GM12878 (cell line): ENCODE measurements around the gene PDZRN3. TPM values are rescaled to one million over a fixed set of nuclear protein-coding genes. Genes with fewer than 3 reads are reported as not detected.

Source experiments
- ATAC-seq: fragments of 200-7000 bp; cut with Tn5 transposase; 3 replicates; pipeline ENCODE4 v1.9.1; 2020; ENCODE audit warnings: mild to moderate bottlenecking, moderate library complexity
- BruUV-seq: library from RNA; stranded (reverse); fragments of 400-500 nt; replicated peaks from 2 replicates; lab custom pipeline; 2021; lab: Mats Ljungman, UMichigan
- CTCF ChIA-PET: fragments of 300-600 bp; sonication (Branson Sonifier 250); formaldehyde crosslinking; extraction: SDS; loops from one replicate; lab custom pipeline; 2021; ENCODE audit warnings: inconsistent platforms; lab: Yijun Ruan, JAX
- POLR2A ChIA-PET: fragments of 350-600 bp; formaldehyde crosslinking; extraction: SDS; loops from one replicate; lab custom pipeline; 2021; ENCODE audit warnings: inconsistent platforms; lab: Charles Lee
- RAD21 ChIA-PET: fragments of 300-600 bp; sonication (Branson Sonifier 250); formaldehyde crosslinking; loops from one replicate; lab custom pipeline; 2023; ENCODE audit warnings: antibody characterized with exemption; ENCODE audit not compliant: unreplicated experiment; lab: Charles Lee
- SMC1A ChIA-PET: fragments of 300-600 bp; sonication (Branson Sonifier 250); formaldehyde crosslinking; loops from one replicate; lab custom pipeline; 2023; ENCODE audit not compliant: unreplicated experiment, uncharacterized antibody; lab: Charles Lee
- DNase-seq: peaks from one replicate; pipeline ENCODE4 v3.0.0-alpha.2; 2011; ENCODE audit warnings: low read depth, low spot score
- FAIRE-seq: peaks from 3 replicates; lab custom pipeline; 2011; peaks lifted over from hg19 to GRCh38; lab: Jason Lieb, UNC
- H2AFZ ChIP-seq: 2 replicates; pipeline ENCODE4 v1.6.0; 2011; ENCODE audit warnings: low read depth, low read length, control low read depth; ENCODE audit not compliant: control insufficient read depth
- H3K27ac ChIP-seq: 2 replicates; pipeline ENCODE4 v1.5.1; 2011; ENCODE audit warnings: control low read depth; ENCODE audit not compliant: control insufficient read depth, insufficient read depth
- H3K27me3 ChIP-seq, 2 experiments: replicated peaks in 1 of 2; 2 replicates each; pipeline versions ENCODE4 v1.6.0 to v1.6.1; 2011; ENCODE audit warnings: low read length in 1 of 2; ENCODE audit not compliant: control insufficient read depth in 2 of 2, insufficient read depth in 2 of 2
- H3K36me3 ChIP-seq, 2 experiments: 2 replicates each; pipeline ENCODE4 v1.5.1; 2011; ENCODE audit warnings: low read length in 1 of 2; ENCODE audit not compliant: control insufficient read depth in 2 of 2, insufficient read depth in 2 of 2
- H3K4me1 ChIP-seq: 2 replicates; pipeline ENCODE4 v1.6.1; 2011; ENCODE audit warnings: mild to moderate bottlenecking, low read length, moderate library complexity, mixed read lengths; ENCODE audit not compliant: control insufficient read depth, insufficient read depth
- H3K4me2 ChIP-seq: 2 replicates; pipeline ENCODE4 v1.6.0; 2011; ENCODE audit warnings: control low read depth; ENCODE audit not compliant: control insufficient read depth, insufficient read depth
- H3K4me3 ChIP-seq: fragments of 200-600 bp; sonication (generic); 2 replicates; pipeline ENCODE4 v1.5.1; 2016
- H3K79me2 ChIP-seq: 2 replicates; pipeline ENCODE4 v1.6.0; 2011; ENCODE audit warnings: low read length; ENCODE audit not compliant: control insufficient read depth, insufficient read depth
- H3K9ac ChIP-seq: 2 replicates; pipeline ENCODE4 v1.8.0; 2011; ENCODE audit warnings: low read length, control low read depth, mixed read lengths; ENCODE audit not compliant: control insufficient read depth, insufficient read depth
- H3K9me3 ChIP-seq: replicated peaks from 3 replicates; pipeline ENCODE4 v1.5.1; 2011; ENCODE audit warnings: mild to moderate bottlenecking, low read length; ENCODE audit not compliant: control insufficient read depth, insufficient read depth
- H4K20me1 ChIP-seq: 2 replicates; pipeline ENCODE4 v1.6.0; 2011; ENCODE audit not compliant: control insufficient read depth, insufficient read depth
- SPI1 ChIP-seq: IDR thresholded peaks from 2 replicates; pipeline ENCODE4 v1.6.1; 2011; ENCODE audit warnings: low read depth, mild to moderate bottlenecking, low read length, moderate library complexity, borderline replicate concordance; ENCODE audit not compliant: insufficient read depth
- WGBS: methylation state at CpG from one replicate; pipeline ENCODE4 v1.1.6; 2016; ENCODE audit warnings: low lambda C conversion rate; ENCODE audit not compliant: insufficient replicate concordance, insufficient coverage; ENCODE audit errors: missing lambda C conversion rate; 5-methylcytosine and 5-hydroxymethylcytosine counted together
- in situ Hi-C: fragments of 300-500 bp; cut with MboI; formaldehyde crosslinking; loops from 9 replicates; pipeline ENCODE4 v1.14.3; 2018; ENCODE audit warnings: mixed read lengths
- intact Hi-C: fragments of 100-400 bp; cut with micrococcal nuclease; formaldehyde crosslinking; loops from one replicate; pipeline ENCODE4 v1.14.2; 2022; ENCODE audit not compliant: unreplicated experiment
- polyA plus RNA-seq, 11 experiments: library from polyadenylated mRNA; depleted of rRNA in 4 of 11; unstranded in 6 of 11; stranded (reverse) in 5 of 11; fragments of >200 nt; fragmentation: Nextera tagmentation in 4 of 11; fragmentation: Illumina TruSeq in 1 of 11; extraction: Ambion mirVana in 4 of 11; extraction: Trizol in 1 of 11; gene quantifications; 1 replicate in 1 of 11; 2 replicates in 10 of 11; pipeline versions ENCODE4 v1.2.1 to v1.2.3, GENCODE V29; 2011 to 2016; ENCODE audit warnings: inconsistent platforms in 2 of 11, missing spikeins in 2 of 11, low read depth in 1 of 11
- total RNA-seq, 4 experiments: library from RNA; depleted of rRNA in 3 of 4; stranded (reverse); fragments of >200 nt in 3 of 4; fragmentation: Illumina TruSeq in 1 of 4; extraction: Trizol in 1 of 4; gene quantifications; 2 replicates each; pipeline versions ENCODE4 v1.2.1 to v1.2.3, GENCODE V29; 2013 to 2021
- TF ChIP-seq, protein P1 (sequence below): fragments of 450-650 bp; conservative IDR thresholded peaks from 2 replicates; pipeline ENCODE4 v1.6.1; 2017; ENCODE audit warnings: mild to moderate bottlenecking, moderate library complexity
- TF ChIP-seq, protein P2 (sequence below): fragments of 450-650 bp; IDR thresholded peaks from 2 replicates; pipeline ENCODE4 v1.6.1; 2018; ENCODE audit warnings: mild to moderate bottlenecking, low read depth, moderate library complexity; ENCODE audit not compliant: partially characterized antibody

PDZRN3 gene
- total and polyA plus RNA-seq, 10 of the 15 experiments (the other 5 are each of a cell fraction or from before 2014, with no cell fraction given): 0.07 to 0.37 (median 0.12) TPM; not detected in 6

DNA sequence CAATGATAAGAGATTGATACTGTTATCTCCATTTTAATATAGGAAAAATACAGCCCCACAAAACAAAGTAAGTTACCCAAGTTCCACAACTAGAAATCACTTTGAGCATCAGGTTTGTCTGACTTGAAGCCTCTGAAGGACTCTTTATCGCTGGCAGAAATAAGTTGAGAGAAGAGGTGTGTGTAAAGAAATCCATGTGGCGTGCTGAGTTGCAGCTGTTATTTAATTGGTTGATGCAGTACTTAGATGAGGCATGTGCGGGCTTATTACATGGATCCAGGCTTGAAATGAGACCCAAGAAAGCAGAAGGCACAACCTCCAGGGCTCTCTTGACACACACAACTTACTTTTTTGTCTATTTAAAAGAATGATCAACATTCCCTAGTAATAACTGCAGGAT is 221.3 kb downstream of the PDZRN3 start:
- intact Hi-C loops: no loop called here
- H3K79me2 ChIP-seq: no peaks in the 10 kb centered on the region
- WGBS: 65% methylated on average over 3 of the region's 3 CpGs
- CTCF ChIA-PET: no interaction called here
- no peaks in the 10 kb centered on the region for H3K36me3 ChIP-seq
- H3K27ac ChIP-seq: no peak overlapping the region
- no peak overlapping the region for H3K4me3 ChIP-seq
- RAD21 ChIA-PET: no interaction called here
- no peak overlapping the region for H2AFZ ChIP-seq
- no peaks in the 10 kb centered on the region for H3K4me1 ChIP-seq
- ATAC-seq (no peak), DNase-seq (no peak), FAIRE-seq (no peak)
- no peaks in the 10 kb centered on the region for H3K27me3 ChIP-seq
- POLR2A ChIA-PET: no interaction called here
- TF ChIP-seq, protein P1, sequence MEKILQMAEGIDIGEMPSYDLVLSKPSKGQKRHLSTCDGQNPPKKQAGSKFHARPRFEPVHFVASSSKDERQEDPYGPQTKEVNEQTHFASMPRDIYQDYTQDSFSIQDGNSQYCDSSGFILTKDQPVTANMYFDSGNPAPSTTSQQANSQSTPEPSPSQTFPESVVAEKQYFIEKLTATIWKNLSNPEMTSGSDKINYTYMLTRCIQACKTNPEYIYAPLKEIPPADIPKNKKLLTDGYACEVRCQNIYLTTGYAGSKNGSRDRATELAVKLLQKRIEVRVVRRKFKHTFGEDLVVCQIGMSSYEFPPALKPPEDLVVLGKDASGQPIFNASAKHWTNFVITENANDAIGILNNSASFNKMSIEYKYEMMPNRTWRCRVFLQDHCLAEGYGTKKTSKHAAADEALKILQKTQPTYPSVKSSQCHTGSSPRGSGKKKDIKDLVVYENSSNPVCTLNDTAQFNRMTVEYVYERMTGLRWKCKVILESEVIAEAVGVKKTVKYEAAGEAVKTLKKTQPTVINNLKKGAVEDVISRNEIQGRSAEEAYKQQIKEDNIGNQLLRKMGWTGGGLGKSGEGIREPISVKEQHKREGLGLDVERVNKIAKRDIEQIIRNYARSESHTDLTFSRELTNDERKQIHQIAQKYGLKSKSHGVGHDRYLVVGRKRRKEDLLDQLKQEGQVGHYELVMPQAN: no peak
- TF ChIP-seq, protein P2, sequence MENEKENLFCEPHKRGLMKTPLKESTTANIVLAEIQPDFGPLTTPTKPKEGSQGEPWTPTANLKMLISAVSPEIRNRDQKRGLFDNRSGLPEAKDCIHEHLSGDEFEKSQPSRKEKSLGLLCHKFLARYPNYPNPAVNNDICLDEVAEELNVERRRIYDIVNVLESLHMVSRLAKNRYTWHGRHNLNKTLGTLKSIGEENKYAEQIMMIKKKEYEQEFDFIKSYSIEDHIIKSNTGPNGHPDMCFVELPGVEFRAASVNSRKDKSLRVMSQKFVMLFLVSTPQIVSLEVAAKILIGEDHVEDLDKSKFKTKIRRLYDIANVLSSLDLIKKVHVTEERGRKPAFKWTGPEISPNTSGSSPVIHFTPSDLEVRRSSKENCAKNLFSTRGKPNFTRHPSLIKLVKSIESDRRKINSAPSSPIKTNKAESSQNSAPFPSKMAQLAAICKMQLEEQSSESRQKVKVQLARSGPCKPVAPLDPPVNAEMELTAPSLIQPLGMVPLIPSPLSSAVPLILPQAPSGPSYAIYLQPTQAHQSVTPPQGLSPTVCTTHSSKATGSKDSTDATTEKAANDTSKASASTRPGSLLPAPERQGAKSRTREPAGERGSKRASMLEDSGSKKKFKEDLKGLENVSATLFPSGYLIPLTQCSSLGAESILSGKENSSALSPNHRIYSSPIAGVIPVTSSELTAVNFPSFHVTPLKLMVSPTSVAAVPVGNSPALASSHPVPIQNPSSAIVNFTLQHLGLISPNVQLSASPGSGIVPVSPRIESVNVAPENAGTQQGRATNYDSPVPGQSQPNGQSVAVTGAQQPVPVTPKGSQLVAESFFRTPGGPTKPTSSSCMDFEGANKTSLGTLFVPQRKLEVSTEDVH: no peak
- no peak for TF ChIP-seq SPI1
- H3K9me3 ChIP-seq: no peaks in the 10 kb centered on the region
- SMC1A ChIA-PET: no interaction called here
- H4K20me1 ChIP-seq: no peaks in the 10 kb centered on the region
- H3K4me2 ChIP-seq: no peak overlapping the region
- H3K9ac ChIP-seq: no peak overlapping the region
- in situ Hi-C loops: no loop called here
- BruUV-seq: no TSS peak
